OCI-LY1 (cell line): ENCODE results near the gene TOMM5.

Experiments
- H2AFZ ChIP-seq: fragments of 200-600 bp; sonication (generic), shearing (Covaris generic); 2 replicates; pipeline ENCODE4 v1.6.0; 2014; ENCODE audit warnings: antibody characterized with exemption, mild to moderate bottlenecking, low read length
- H3F3A ChIP-seq: fragments of 200-600 bp; sonication (generic), shearing (Covaris generic); 2 replicates; pipeline ENCODE4 v1.6.0; 2014; ENCODE audit warnings: mild to moderate bottlenecking, antibody characterized with exemption, low read length, moderate library complexity; ENCODE audit not compliant: insufficient read depth
- H3K27ac ChIP-seq: fragments of 200-600 bp; sonication (generic); 2 replicates; pipeline ENCODE4 v1.5.1; 2014; ENCODE audit warnings: low read length, mixed run types, mild to moderate bottlenecking, low read depth; ENCODE audit not compliant: poor library complexity, severe bottlenecking
- H3K27me3 ChIP-seq: fragments of 200-600 bp; sonication (generic); 2 replicates; pipeline ENCODE4 v1.6.0; 2014; ENCODE audit warnings: antibody characterized with exemption, mild to moderate bottlenecking, low read length, moderate library complexity; ENCODE audit not compliant: insufficient read depth
- H3K36me3 ChIP-seq: fragments of 200-600 bp; sonication (generic); 2 replicates; pipeline ENCODE4 v1.6.1; 2014; ENCODE audit warnings: mild to moderate bottlenecking, antibody characterized with exemption, low read length, moderate library complexity, mixed read lengths; ENCODE audit not compliant: insufficient read depth
- H3K4me1 ChIP-seq: fragments of 200-600 bp; sonication (generic); 2 replicates; pipeline ENCODE4 v1.5.1; 2014; ENCODE audit warnings: mild to moderate bottlenecking, low read length, moderate library complexity; ENCODE audit not compliant: insufficient read depth, severe bottlenecking
- H3K4me2 ChIP-seq: fragments of 200-600 bp; sonication (generic), shearing (Covaris generic); 2 replicates; pipeline ENCODE4 v1.6.1; 2014; ENCODE audit warnings: low read length
- H3K4me3 ChIP-seq: fragments of 200-600 bp; sonication (generic); 2 replicates; pipeline ENCODE4 v1.5.1; 2014; ENCODE audit warnings: low read length, low read depth, mild to moderate bottlenecking, mixed read lengths; ENCODE audit not compliant: poor library complexity, severe bottlenecking
- H3K79me2 ChIP-seq: fragments of 200-600 bp; shearing (Covaris generic); 2 replicates; pipeline ENCODE4 v1.6.1; 2016; ENCODE audit warnings: mixed run types, low read length, mixed read lengths; ENCODE audit not compliant: insufficient read depth
- H3K9ac ChIP-seq: fragments of 200-600 bp; sonication (generic), shearing (Covaris generic); 2 replicates; pipeline ENCODE4 v1.6.1; 2014; ENCODE audit warnings: mild to moderate bottlenecking, low read length, mixed read lengths
- H3K9me2 ChIP-seq: fragments of 200-600 bp; sonication (generic), shearing (Covaris generic); 2 replicates; pipeline ENCODE4 v1.6.1; 2014; ENCODE audit warnings: low read depth, mild to moderate bottlenecking, low read length, mixed read lengths
- H3K9me3 ChIP-seq: fragments of 200-600 bp; shearing (Covaris generic); 2 replicates; pipeline ENCODE4 v1.6.1; 2014; ENCODE audit warnings: low read length, mixed read lengths
- H4K20me1 ChIP-seq: fragments of 200-600 bp; sonication (generic), shearing (Covaris generic); 2 replicates; pipeline ENCODE4 v1.6.0; 2016; ENCODE audit warnings: mild to moderate bottlenecking, low read length; ENCODE audit not compliant: insufficient read depth
- CTCF ChIP-seq: fragments of 200-600 bp; sonication (generic), shearing (Covaris generic); IDR thresholded peaks from 2 replicates; pipeline ENCODE4 v1.5.1; 2017; ENCODE audit warnings: mild to moderate bottlenecking, antibody characterized with exemption, low read length, moderate library complexity, mixed read lengths
- EZH2 ChIP-seq: fragments of 200-600 bp; sonication (generic), shearing (Covaris generic); IDR thresholded peaks from 2 replicates; pipeline ENCODE4 v1.8.0; 2017; ENCODE audit warnings: borderline replicate concordance, mixed run types, mild to moderate bottlenecking, antibody characterized with exemption, low read length, moderate library complexity, mixed read lengths

Gene TOMM5

GRCh38 chr9:37574241-37574721 is 18.1 kb downstream of the TOMM5 start:
- Histone ChIP-seq H3K4me1 (peaks cover 74% of the 10 kb centered on the region), H3F3A (no peaks in the 10 kb centered on the region), H4K20me1 (no peaks in the 10 kb centered on the region), H3K9me3 (no peaks in the 10 kb centered on the region), H3K9me2 (no peaks in the 10 kb centered on the region), H3K36me3 (peaks cover 38% of the 10 kb centered on the region), H3K27ac (peak overlapping the region; percentile 93), H3K79me2 (peaks cover 82% of the 10 kb centered on the region), H3K4me2 (peak overlapping the region; percentile 91), H3K4me3 (peak overlapping the region; percentile 82), H2AFZ (no peak overlapping the region), H3K27me3 (no peaks in the 10 kb centered on the region), H3K9ac (peak overlapping the region; percentile 92)
- TF ChIP-seq CTCF (no peak), EZH2 (no peak)

- peaks cover 81% of the 10 kb centered on the region for H3K4me1 ChIP-seq
- peak overlapping the region; percentile 100 for H3K27ac ChIP-seq
- no peaks in the 10 kb centered on the region for H3K27me3 ChIP-seq
- H3F3A ChIP-seq, result peaks cover 6% of the 10 kb centered on the region; the same call in 1 of the 2 replicates
- no peaks in the 10 kb centered on the region for H3K9me2 ChIP-seq
- no peak overlapping the region for H2AFZ ChIP-seq
- H4K20me1 ChIP-seq, result no peaks in the 10 kb centered on the region
- TF ChIP-seq EZH2 (no peak), CTCF (no peak)
- peaks cover 27% of the 10 kb centered on the region for H3K36me3 ChIP-seq
- H3K79me2 ChIP-seq, result peaks cover 62% of the 10 kb centered on the region
- no peak overlapping the region for H3K9ac ChIP-seq
- H3K9me3 ChIP-seq, result no peaks in the 10 kb centered on the region
- H3K4me2 ChIP-seq, result peak overlapping the region; percentile 15; the same call in 1 of the 2 replicates
- no peak overlapping the region for H3K4me3 ChIP-seq
Measured at GRCh38 chr9:37571282-37571681, 21.1 kb downstream of the TOMM5 start.

GRCh38 chr9:37566716-37567115 is 25.7 kb downstream of the TOMM5 start:
- Histone ChIP-seq H3K79me2 (peaks cover 34% of the 10 kb centered on the region), H3K4me2 (peak overlapping the region; percentile 74), H3K4me3 (peak overlapping the region; percentile 60)

More at GRCh38 chr9:37566716-37567115, 25.7 kb downstream of the TOMM5 start:
- Histone ChIP-seq H3K27me3 (no peaks in the 10 kb centered on the region), H4K20me1 (no peaks in the 10 kb centered on the region), H3K9ac (peak overlapping the region; percentile 75), H3K27ac (peak overlapping the region; percentile 100), H3K9me2 (no peaks in the 10 kb centered on the region), H3F3A (peaks cover 7% of the 10 kb centered on the region; the same call in 1 of the 2 replicates), H2AFZ (no peak overlapping the region), H3K9me3 (peaks cover 18% of the 10 kb centered on the region), H3K36me3 (peaks cover 43% of the 10 kb centered on the region), H3K4me1 (peaks cover 79% of the 10 kb centered on the region)
- TF ChIP-seq CTCF (no peak), EZH2 (no peak)
